OCI-LY7 (cell line): ENCODE results near the gene DCAF5. TPM values are rescaled to one million over a fixed set of nuclear protein-coding genes. Genes with fewer than 3 reads are reported as not detected.

Experiments used
- BruUV-seq: library from RNA; stranded (reverse); fragments of 400-500 nt; replicated peaks from 2 replicates; lab custom pipeline; 2021; lab: Mats Ljungman, UMichigan
- CTCF ChIA-PET: fragments of 300-600 bp; sonication (Branson Sonifier 250); formaldehyde crosslinking; loops from one replicate; lab custom pipeline; 2022; ENCODE audit warnings: antibody characterized with exemption; ENCODE audit not compliant: unreplicated experiment; lab: Charles Lee
- POLR2A ChIA-PET: fragments of 300-600 bp; sonication (Branson Sonifier 250); formaldehyde crosslinking; loops from one replicate; lab custom pipeline; 2022; ENCODE audit warnings: antibody characterized with exemption; lab: Charles Lee
- DNase-seq: peaks from one replicate; pipeline ENCODE4 v3.0.0-alpha.2; 2015; ENCODE audit warnings: low spot score
- H2AFZ ChIP-seq: fragments of 200-600 bp; sonication (generic), shearing (Covaris generic); 2 replicates; pipeline ENCODE4 v1.6.1; 2014; ENCODE audit warnings: mild to moderate bottlenecking, antibody characterized with exemption, low read length, moderate library complexity
- H3K27ac ChIP-seq: fragments of 200-600 bp; sonication (generic); 2 replicates; pipeline ENCODE4 v1.5.1; 2014; ENCODE audit warnings: mixed run types, low read depth, mild to moderate bottlenecking, moderate library complexity, low read length, inconsistent platforms; ENCODE audit not compliant: poor library complexity, severe bottlenecking
- H3K36me3 ChIP-seq: fragments of 200-600 bp; sonication (generic); 2 replicates; pipeline ENCODE4 v1.6.1; 2014; ENCODE audit warnings: mild to moderate bottlenecking, antibody characterized with exemption, low read length, moderate library complexity, mixed read lengths; ENCODE audit not compliant: insufficient read depth
- H3K4me1 ChIP-seq: fragments of 200-600 bp; sonication (generic); 2 replicates; pipeline ENCODE4 v1.5.1; 2014; ENCODE audit warnings: mild to moderate bottlenecking, low read length; ENCODE audit not compliant: insufficient read depth, poor library complexity, severe bottlenecking
- H3K4me2 ChIP-seq: fragments of 200-600 bp; sonication (generic); 2 replicates; pipeline ENCODE4 v1.6.1; 2014; ENCODE audit warnings: mild to moderate bottlenecking, low read length
- H3K4me3 ChIP-seq: fragments of 200-600 bp; sonication (generic); 2 replicates; pipeline ENCODE4 v1.5.1; 2014; ENCODE audit warnings: mild to moderate bottlenecking, low read depth, low read length; ENCODE audit not compliant: poor library complexity, severe bottlenecking
- H3K79me2 ChIP-seq: fragments of 200-600 bp; sonication (generic); 2 replicates; pipeline ENCODE4 v1.6.1; 2016; ENCODE audit warnings: low read depth, mild to moderate bottlenecking, low read length, moderate library complexity, mixed read lengths; ENCODE audit not compliant: insufficient read depth
- H3K9me2 ChIP-seq: fragments of 200-600 bp; sonication (generic); 2 replicates; pipeline ENCODE4 v1.6.1; 2016; ENCODE audit warnings: mild to moderate bottlenecking, low read length, mixed read lengths; ENCODE audit not compliant: insufficient read depth
- H3K9me3 ChIP-seq: fragments of 200-600 bp; sonication (generic); 2 replicates; pipeline ENCODE4 v1.6.1; 2014; ENCODE audit warnings: mild to moderate bottlenecking, mixed run types, low read length, mixed read lengths
- H4K20me1 ChIP-seq: fragments of 200-600 bp; sonication (generic); 2 replicates; pipeline ENCODE4 v1.6.1; 2014; ENCODE audit warnings: mild to moderate bottlenecking, antibody characterized with exemption, low read length, moderate library complexity, mixed read lengths; ENCODE audit not compliant: insufficient read depth
- EZH2phosphoT487 ChIP-seq: fragments of 200-600 bp; sonication (generic); IDR thresholded peaks from 2 replicates; pipeline ENCODE4 v1.6.1; 2018; ENCODE audit warnings: low read depth, borderline replicate concordance, mild to moderate bottlenecking, mixed run types, antibody characterized with exemption, low read length, moderate library complexity, mixed read lengths
- intact Hi-C: fragments of 100-400 bp; cut with micrococcal nuclease; formaldehyde crosslinking; loops from one replicate; pipeline ENCODE4 v1.10.0; 2022; ENCODE audit not compliant: unreplicated experiment
- total RNA-seq, 2 experiments: library from RNA; depleted of rRNA in 1 of 2; stranded (reverse); fragments of >200 nt in 1 of 2; shearing (Covaris generic) in 1 of 2; gene quantifications; 2 replicates each; pipeline ENCODE4 v1.2.3, GENCODE V29; 2014 to 2022
- TF ChIP-seq, protein P1 (sequence below): fragments of 200-600 bp; sonication (generic); conservative IDR thresholded peaks from 2 replicates; pipeline ENCODE4 v1.5.1; 2014; ENCODE audit warnings: mild to moderate bottlenecking, antibody characterized with exemption, low read length, moderate library complexity, mixed read lengths

The DCAF5 gene
- total RNA-seq, 2 experiments from 2014 or later: 23.1 to 46.0 TPM

DNA sequence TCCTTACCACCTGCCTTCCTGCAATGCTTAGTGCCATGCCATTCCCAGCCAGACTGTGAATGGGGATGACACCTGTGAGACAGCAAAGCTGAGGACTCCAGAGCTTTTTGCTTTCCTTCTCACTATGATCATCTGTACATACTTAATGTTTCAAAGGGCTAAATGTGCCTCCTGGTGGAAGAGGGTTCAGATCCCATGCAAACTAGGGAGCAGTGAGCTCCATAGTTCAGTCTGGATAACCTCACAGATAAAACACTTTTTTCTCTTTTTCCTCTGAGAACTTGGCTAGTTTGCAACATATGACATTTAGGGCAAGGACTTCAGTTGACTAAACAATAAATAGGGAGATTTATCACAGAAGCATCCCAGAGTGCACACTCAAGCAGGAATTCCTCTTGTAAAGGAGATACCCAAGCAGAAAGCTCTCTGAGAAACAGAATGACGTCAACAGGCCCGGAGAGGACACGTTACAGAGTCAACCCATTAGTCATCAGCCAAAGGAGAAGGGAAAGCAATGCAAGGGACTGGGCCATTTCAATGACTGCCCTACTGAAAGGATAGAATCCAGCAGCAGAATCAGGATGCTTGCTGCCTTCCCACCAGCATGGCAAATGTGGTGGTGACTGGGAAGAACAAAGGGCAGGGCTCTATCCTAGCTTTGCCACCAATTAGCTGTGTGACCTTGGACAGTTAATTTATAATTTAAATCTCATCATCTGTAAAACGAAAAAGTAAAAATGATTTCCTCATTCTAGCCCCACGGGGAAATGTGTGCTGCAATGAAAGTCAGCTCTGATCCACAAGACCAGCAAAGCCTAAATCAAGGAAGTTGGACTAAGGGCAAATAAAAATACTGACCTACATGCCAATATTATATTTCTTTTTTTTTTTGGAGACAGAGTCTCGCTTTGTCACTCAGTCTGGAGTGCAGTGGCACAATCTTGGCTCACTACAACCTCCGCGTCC is 93.0 kb downstream of the DCAF5 start:
- Histone ChIP-seq H3K9me2 (no peaks in the 10 kb centered on the region), H4K20me1 (no peaks in the 10 kb centered on the region), H3K4me3 (no peak overlapping the region), H3K9me3 (no peaks in the 10 kb centered on the region), H2AFZ (no peak overlapping the region), H3K4me1 (no peaks in the 10 kb centered on the region), H3K4me2 (no peak overlapping the region), H3K36me3 (peaks cover 83% of the 10 kb centered on the region), H3K79me2 (no peaks in the 10 kb centered on the region), H3K27ac (no peak overlapping the region)
- TF ChIP-seq EZH2phosphoT487: no peak
- TF ChIP-seq, protein P1, sequence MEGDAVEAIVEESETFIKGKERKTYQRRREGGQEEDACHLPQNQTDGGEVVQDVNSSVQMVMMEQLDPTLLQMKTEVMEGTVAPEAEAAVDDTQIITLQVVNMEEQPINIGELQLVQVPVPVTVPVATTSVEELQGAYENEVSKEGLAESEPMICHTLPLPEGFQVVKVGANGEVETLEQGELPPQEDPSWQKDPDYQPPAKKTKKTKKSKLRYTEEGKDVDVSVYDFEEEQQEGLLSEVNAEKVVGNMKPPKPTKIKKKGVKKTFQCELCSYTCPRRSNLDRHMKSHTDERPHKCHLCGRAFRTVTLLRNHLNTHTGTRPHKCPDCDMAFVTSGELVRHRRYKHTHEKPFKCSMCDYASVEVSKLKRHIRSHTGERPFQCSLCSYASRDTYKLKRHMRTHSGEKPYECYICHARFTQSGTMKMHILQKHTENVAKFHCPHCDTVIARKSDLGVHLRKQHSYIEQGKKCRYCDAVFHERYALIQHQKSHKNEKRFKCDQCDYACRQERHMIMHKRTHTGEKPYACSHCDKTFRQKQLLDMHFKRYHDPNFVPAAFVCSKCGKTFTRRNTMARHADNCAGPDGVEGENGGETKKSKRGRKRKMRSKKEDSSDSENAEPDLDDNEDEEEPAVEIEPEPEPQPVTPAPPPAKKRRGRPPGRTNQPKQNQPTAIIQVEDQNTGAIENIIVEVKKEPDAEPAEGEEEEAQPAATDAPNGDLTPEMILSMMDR: no peak
- ChIA-PET POLR2A (no interaction called here), CTCF (no interaction called here)
- no TSS peak for BruUV-seq
- intact Hi-C loops: no loop called here
- no peak for DNase-seq

DNA sequence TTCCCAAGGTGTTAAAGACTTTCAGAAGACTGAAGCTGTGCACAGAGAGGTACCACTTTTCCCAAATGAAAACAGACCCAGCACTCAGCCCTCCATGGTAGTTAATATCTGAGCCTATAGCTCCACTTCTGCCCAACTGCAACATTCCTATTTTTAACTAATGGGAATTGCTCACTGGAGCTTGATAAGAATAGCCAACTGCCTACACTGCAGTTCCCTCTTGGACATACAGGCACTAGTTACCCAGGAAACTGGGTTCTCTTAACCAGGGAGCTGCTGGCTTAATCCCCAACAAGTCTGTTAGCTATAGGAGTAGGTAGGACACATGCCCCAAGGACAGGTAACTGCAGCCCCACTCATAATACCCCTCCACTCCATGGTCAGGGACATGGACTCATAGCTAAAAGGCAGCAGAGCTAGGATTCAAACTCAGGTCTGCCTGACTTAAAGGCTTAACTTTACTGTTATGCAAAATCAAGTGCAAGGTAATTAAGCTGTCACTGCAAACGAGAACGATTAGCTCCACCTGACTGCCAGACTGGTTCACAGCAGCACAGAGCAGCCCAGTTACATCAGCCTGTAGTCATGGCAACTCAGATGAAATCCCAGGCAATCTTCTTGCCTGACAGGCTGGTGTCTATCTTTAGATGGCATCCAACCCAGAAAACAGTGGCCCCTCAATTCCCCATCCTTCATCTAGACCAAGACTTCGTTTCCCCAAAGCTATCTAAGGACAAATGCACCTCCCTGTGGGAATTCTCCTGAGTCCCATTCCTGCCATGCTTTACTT is 96.7 kb downstream of the DCAF5 start:
- no peak for DNase-seq
- BruUV-seq: no TSS peak
- Histone ChIP-seq H3K9me3 (no peaks in the 10 kb centered on the region), H3K4me1 (peaks cover 4% of the 10 kb centered on the region), H3K36me3 (peaks cover 72% of the 10 kb centered on the region), H3K79me2 (no peaks in the 10 kb centered on the region), H2AFZ (no peak overlapping the region), H3K9me2 (no peaks in the 10 kb centered on the region), H3K4me2 (no peak overlapping the region), H3K27ac (no peak overlapping the region), H4K20me1 (no peaks in the 10 kb centered on the region), H3K4me3 (no peak overlapping the region)
- ChIA-PET POLR2A (interaction anchor here (0.5 to 1.3 kb wide), 4 partner anchors 9 to 123 kb away, joined by 3 to 5 read pairs (median 4); no protein-coding TSS in a partner anchor), CTCF (no interaction called here)
- intact Hi-C loops: no loop called here
- TF ChIP-seq, protein P1: no peak
- TF ChIP-seq EZH2phosphoT487: no peak
